Heart left ventricle (tissue), 16 donors: ENCODE results near the gene SLC14A1. TPM values are rescaled to one million over a fixed set of nuclear protein-coding genes. Genes with fewer than 3 reads are reported as not detected.

ENCODE experiments used
- ATAC-seq, 4 donors: fragments of 200-7000 bp; cut with Tn5 transposase; one replicate each; pipeline ENCODE4 v1.9.1; 2020 to 2022; ENCODE audit warnings: moderate library complexity in 4 of 4, mild to moderate bottlenecking in 3 of 4, moderate number of reproducible peaks in 1 of 4
- DNase-seq, 5 donors: peaks; one replicate each; pipeline ENCODE4 v3.0.0-alpha.2; 2020
- H3K27ac ChIP-seq, 12 donors: fragments of 200-600 bp; sonication (generic) in 4 of 12; one replicate each; pipeline versions ENCODE4 v1.5.0 to v1.8.0; 2016 to 2022; ENCODE audit warnings: mild to moderate bottlenecking in 2 of 12
- H3K27me3 ChIP-seq, 9 donors: fragments of 200-600 bp; sonication (generic) in 2 of 9; one replicate each; pipeline versions ENCODE4 v1.5.1 to v1.8.0; 2016 to 2022; ENCODE audit warnings: mild to moderate bottlenecking in 3 of 9
- H3K36me3 ChIP-seq, 9 donors: fragments of 200-600 bp; sonication (generic) in 2 of 9; one replicate each; pipeline versions ENCODE4 v1.5.0 to v1.8.0; 2018 to 2022; ENCODE audit warnings: mild to moderate bottlenecking in 2 of 9
- H3K4me1 ChIP-seq, 12 donors: fragments of 200-600 bp; sonication (generic) in 4 of 12; one replicate each; pipeline versions ENCODE4 v1.5.0 to v1.8.0; 2016 to 2022; ENCODE audit warnings: mild to moderate bottlenecking in 3 of 12
- H3K4me3 ChIP-seq, 12 donors: fragments of 200-600 bp; sonication (generic) in 4 of 12; one replicate each; pipeline versions ENCODE4 v1.5.0 to v1.8.0; 2017 to 2022; ENCODE audit warnings: mild to moderate bottlenecking in 9 of 12, moderate library complexity in 4 of 12
- H3K9me3 ChIP-seq, 12 donors: fragments of 200-600 bp; sonication (generic) in 4 of 12; one replicate each; pipeline versions ENCODE4 v1.5.0 to v1.8.0; 2016 to 2022; ENCODE audit warnings: mild to moderate bottlenecking in 1 of 12
- CTCF ChIP-seq, 12 donors: fragments of 200-600 bp; sonication (generic) in 4 of 12; IDR thresholded peaks; one replicate each; pipeline versions ENCODE4 v1.5.0 to v1.8.0; 2018 to 2022; ENCODE audit warnings: antibody characterized with exemption in 12 of 12, mild to moderate bottlenecking in 5 of 12
- POLR2A ChIP-seq, 2 donors: fragments of 450-650 bp; IDR thresholded peaks; one replicate each; pipeline ENCODE4 v1.6.1; 2017; ENCODE audit warnings: antibody characterized with exemption in 2 of 2, mild to moderate bottlenecking in 2 of 2, moderate library complexity in 2 of 2
- WGBS, 4 donors: extraction: QIAGEN DNeasy Blood & Tissue Kit in 2 of 4; methylation state at CpG; one replicate each; pipeline versions ENCODE4 v1.1.5 to v1.1.7; 2013 to 2018; 5-methylcytosine and 5-hydroxymethylcytosine counted together
- intact Hi-C, 10 donors: fragments of 100-400 bp; cut with DNase I; formaldehyde crosslinking; loops; one replicate each; pipeline versions ENCODE4 v1.11.1 to v1.14.2; 2022
- polyA plus RNA-seq, 2 donors: library from polyadenylated mRNA; stranded (reverse); fragments of 200-250 nt; gene quantifications; one replicate each; pipeline ENCODE4 v1.2.3, GENCODE V29; 2013
- total RNA-seq, 9 donors: library from RNA; depleted of rRNA in 2 of 9; stranded (reverse); fragments of >200 nt in 2 of 9; fragmentation: NEBNext Ultra II Directional in 3 of 9; extraction: Animal tissue kit (Norgen Biotek cat#: 25700) in 3 of 9; gene quantifications; one replicate each; pipeline versions ENCODE4 v1.1.0 to v1.2.4, GENCODE V29; 2016 to 2023
- donor health status: ischemic (EF 13 %, LVEDD 7.1; RV severe dilation, severe dysfunction).
- donor health status: healthy with polysubstance abuse.
- donor health status: DM: no; HTN: yes; CAD: no.
- donor health status: DM: no; HTN: no; CAD: no.
- donor health status: ischemic (EF 25% LVEDD 6.9; RV normal size, moderate dysfunction).
- donor health status: ischemic (EF 25% LVEDD 5.7; RV mildly dilated, moderate dysfunction).
- donor health status: healthy.
- donor health status: DM: yes; HTN: yes; CAD: no.
- donor health status: ischemic (EF 35%, LVEDD 5.7; RV mildly dilated, moderate dysfunction).
- donor health status: nonischemic (EF 11% LVEDD 7.7; RV severe dilation, severe dysfunction).
- donor health status: DM: yes; HTN: yes; CAD: no.
- donor health status: PGD.
- donor health status: ischemic (EF 29% LVEDD 5.4; RV normal size, mild dysfunction).
- donor health status: nonischemic (EF 23%, LVEDD 6.1; RV moderate dilation, normal function).

Gene SLC14A1
- total and polyA plus RNA-seq, 11 donors = 7.1 to 50.1 (median 17.1) TPM

DNA sequence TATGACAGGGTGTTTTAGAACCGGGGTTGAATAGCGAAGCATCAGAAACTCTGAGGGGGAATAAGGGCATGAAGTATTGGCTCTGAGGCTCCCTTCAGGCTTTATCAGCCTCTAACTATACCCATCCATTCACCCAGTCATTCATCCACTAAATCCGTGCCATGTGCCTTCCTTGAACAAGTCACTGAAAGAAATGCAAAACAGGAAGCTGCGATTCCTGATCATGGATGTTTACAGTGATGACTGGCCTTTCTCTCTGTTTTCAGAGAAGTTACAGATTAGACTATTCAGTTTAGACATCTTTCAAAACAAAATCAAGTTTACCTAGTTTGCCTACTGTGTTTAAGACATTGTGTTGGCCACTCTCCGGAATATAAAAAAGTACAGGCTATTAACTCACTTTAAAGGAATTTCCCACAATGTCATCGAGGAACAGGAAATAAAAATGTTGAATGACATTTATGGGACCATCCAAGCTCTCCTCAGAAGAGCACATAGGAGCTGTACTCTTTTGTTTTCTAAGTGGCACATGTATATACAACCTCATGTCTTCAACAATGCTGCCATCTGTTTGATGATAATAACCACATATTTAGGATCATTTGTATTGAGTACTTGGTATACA lies 43.8 kb upstream of the SLC14A1 start:
- Histone ChIP-seq H3K27me3 (no peaks in the 10 kb centered on the region), H3K4me3 (no peak overlapping the region), H3K4me1 (peaks cover 0 to 7% (median 0%) of the 10 kb centered on the region in 12 donors), H3K27ac (no peak overlapping the region), H3K36me3 (no peaks in the 10 kb centered on the region), H3K9me3 (no peaks in the 10 kb centered on the region)
- ATAC-seq (no peak), DNase-seq (no peak)
- intact Hi-C loops = loop anchor here in 2 of 10 donors (10.0 kb wide), 3 partner anchors 155 to 385 kb away; no protein-coding TSS in a partner anchor
- 72 to 79% (median 76%) methylated on average over 6 of the region's 6 CpGs for WGBS, 4 donors
- TF ChIP-seq POLR2A (IDR thresholded peaks at IDR 0.05) (no peak), CTCF (IDR thresholded peaks at IDR 0.05) (no peak)

DNA sequence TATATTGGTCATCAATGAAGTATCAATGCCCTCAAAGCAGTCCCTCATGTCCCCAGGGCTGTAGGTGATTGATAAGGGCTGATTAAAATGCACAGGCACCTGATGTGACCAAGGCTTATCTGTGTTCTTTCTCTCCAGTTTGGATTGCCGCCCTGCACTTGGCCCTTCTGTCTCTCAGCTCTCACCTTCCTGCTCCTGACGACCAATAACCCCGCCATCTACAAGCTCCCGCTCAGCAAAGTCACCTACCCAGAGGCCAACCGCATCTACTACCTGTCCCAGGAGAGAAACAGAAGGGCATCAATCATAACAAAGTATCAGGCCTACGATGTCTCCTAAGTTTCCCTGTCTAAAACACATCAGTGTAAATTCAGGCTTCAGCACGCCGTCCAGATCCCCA lies 41.8 kb upstream of the SLC14A1 start:
- H3K4me1 ChIP-seq = peaks cover 0 to 8% (median 0%) of the 10 kb centered on the region in 12 donors
- intact Hi-C loops = loop anchor here in 2 of 10 donors (10.0 kb wide), 3 partner anchors 153 to 383 kb away; no protein-coding TSS in a partner anchor
- H3K4me3 ChIP-seq = no peak overlapping the region
- ATAC-seq = no peak
- no peak for TF ChIP-seq POLR2A (IDR thresholded peaks at IDR 0.05)
- TF ChIP-seq CTCF (IDR thresholded peaks at IDR 0.05) = no peak
- no peak for DNase-seq
- WGBS, 4 donors = 78 to 91% (median 79%) methylated on average over 8 of the region's 8 CpGs
- no peaks in the 10 kb centered on the region for H3K36me3 ChIP-seq
- no peaks in the 10 kb centered on the region for H3K27me3 ChIP-seq
- H3K9me3 ChIP-seq = no peaks in the 10 kb centered on the region
- H3K27ac ChIP-seq = no peak overlapping the region

- intact Hi-C loops = loop anchor here in 3 of 10 donors (5.0 to 10.0 kb wide), 4 partner anchors 150 to 380 kb away; no protein-coding TSS in a partner anchor
- Histone ChIP-seq H3K4me1 (peaks cover 0 to 29% (median 0%) of the 10 kb centered on the region in 12 donors), H3K27me3 (no peaks in the 10 kb centered on the region), H3K27ac (no peak overlapping the region), H3K4me3 (no peak overlapping the region), H3K9me3 (no peaks in the 10 kb centered on the region), H3K36me3 (no peaks in the 10 kb centered on the region)
- ATAC-seq (no peak), DNase-seq (no peak)
- TF ChIP-seq POLR2A (IDR thresholded peaks at IDR 0.05) (no peak), CTCF (IDR thresholded peaks at IDR 0.05) (no peak)
- WGBS, 4 donors = 65 to 75% (median 73%) methylated on average over 5 of the region's 5 CpGs
These were observed 39.5 kb upstream of the SLC14A1 start for GRCh38 chr18:45684341-45685115.
